Bronchus fibroblast of lung (primary cell): ENCODE data around the gene PHTF1. TPM values are rescaled to one million over a fixed set of nuclear protein-coding genes. Genes with fewer than 3 reads are reported as not detected.

Source experiments
- total RNA-seq: library from RNA; depleted of rRNA; stranded (reverse); fragments of >200 nt; gene quantifications from 2 replicates; pipeline ENCODE4 v1.2.3, GENCODE V29; 2015

The PHTF1 gene
- 22.7 and 24.8 TPM in 2 replicates for total RNA-seq

DNA sequence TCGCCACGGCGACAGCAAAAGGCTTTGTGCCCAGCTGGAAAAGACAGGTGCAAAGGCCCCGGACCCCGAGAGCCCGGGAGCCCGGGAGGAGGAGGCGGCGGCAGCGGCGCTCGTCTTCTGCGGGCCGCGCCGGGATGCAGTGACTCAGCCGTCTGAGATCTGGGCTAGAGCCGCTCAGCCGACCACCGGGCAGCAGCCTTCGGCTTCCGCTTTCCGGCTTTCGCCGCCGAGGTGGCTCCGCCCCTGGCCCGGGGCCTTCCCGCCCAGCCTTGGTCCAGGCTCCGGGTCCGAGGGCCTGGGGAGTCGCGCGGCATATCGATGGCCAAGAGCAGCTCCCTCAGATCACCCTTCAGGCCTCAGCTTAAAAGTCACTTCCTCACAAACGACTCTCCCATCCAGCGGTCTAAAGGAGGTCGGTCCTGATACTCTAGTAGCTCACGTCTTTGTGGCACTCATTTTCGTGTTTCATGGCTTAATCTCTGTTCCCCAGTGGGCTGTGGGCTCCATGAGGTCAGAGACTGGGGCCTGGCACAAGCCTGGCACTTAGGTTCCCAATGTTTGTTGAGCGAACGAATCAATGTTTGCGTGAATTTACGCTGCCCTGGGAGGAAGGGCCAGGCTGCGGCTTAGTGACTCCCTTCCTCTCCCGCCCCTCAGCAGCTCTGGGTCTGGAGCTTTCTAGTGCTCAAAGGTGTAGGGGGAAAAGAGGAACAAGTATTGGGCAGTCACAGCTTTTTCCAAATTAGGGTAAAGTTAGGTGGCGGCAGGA is at the start of gene PHTF1:
Gene PHTF1 (minus strand): TSS at position 154 of the 769 bp plus-strand sequence. CDS start 783 bp downstream, outside the sequence.

Other genes starting within 250 kb of the PHTF1 start
- 5.6 and 7.4 TPM in 2 replicates for gene RSBN1, start 53.0 kb upstream of the PHTF1 start, total RNA-seq
- 0.45 and 0.84 TPM in 2 replicates for gene PTPN22, start 112.2 kb upstream of the PHTF1 start, total RNA-seq
- not detected in 2 replicates for gene BCL2L15, start 128.1 kb upstream of the PHTF1 start, total RNA-seq
- 16.5 and 19.7 TPM in 2 replicates for gene AP4B1, start 145.3 kb upstream of the PHTF1 start, total RNA-seq
- gene DCLRE1B, start 145.8 kb upstream of the PHTF1 start, total RNA-seq: 8.6 and 11.3 TPM in 2 replicates
- 13.1 and 13.4 TPM in 2 replicates for gene HIPK1, start 169.8 kb upstream of the PHTF1 start, total RNA-seq
- 48.1 and 48.5 TPM in 2 replicates for gene OLFML3, start 220.0 kb upstream of the PHTF1 start, total RNA-seq